ENCODE data around the gene ACTL7B.
"Not testable (repeated sequence)": the region's sequence is repeated elsewhere in the genome, so short reads cannot be mapped to it uniquely, and the experiment has no call there.

Gene ACTL7B, protein sequence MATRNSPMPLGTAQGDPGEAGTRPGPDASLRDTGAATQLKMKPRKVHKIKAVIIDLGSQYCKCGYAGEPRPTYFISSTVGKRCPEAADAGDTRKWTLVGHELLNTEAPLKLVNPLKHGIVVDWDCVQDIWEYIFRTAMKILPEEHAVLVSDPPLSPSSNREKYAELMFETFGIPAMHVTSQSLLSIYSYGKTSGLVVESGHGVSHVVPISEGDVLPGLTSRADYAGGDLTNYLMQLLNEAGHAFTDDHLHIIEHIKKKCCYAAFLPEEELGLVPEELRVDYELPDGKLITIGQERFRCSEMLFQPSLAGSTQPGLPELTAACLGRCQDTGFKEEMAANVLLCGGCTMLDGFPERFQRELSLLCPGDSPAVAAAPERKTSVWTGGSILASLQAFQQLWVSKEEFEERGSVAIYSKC

DNA sequence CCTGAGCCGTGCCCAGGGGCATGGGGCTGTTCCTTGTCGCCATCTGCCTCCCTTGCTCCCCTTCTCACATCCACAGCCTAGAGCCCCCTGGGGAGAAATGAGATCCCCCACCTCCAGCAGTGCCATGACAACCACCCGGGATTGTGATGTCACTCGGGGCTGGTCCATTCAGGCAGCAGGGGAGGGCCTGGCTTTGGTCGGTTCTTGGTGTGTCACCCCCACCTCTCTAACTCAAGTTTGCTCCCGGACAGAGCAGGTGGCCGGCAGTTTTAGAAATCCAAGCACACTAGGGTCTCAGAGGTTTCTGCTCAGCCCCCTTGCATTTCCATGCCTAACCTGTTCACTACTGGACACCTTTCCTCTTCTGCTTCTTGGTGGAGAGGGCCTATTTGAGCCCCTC is at the start of gene ACTL7B:
ACTL7B (minus strand) TSS at position 99 of the 400 bp plus-strand sequence; CDS start at position 43, 56 bp downstream.
- DNase-seq (ENCODE audit: low spot score), result no peak

- no peak for DNase-seq (ENCODE audit: low spot score)
Observed at GRCh38 chr9:108905494-108905893, 49.7 kb upstream of the ACTL7B start.

- no peak for DNase-seq (ENCODE audit: low spot score)
Observed at GRCh38 chr9:108904161-108904560, 48.4 kb upstream of the ACTL7B start.

GRCh38 chr9:108903420-108904103 is 47.8 kb upstream of the ACTL7B start:
- DNase-seq (ENCODE audit: low spot score), result no peak

- DNase-seq (ENCODE audit: low spot score), result no peak
Observed at GRCh38 chr9:108900176-108900575, 44.4 kb upstream of the ACTL7B start.

- not testable (repeated sequence) for DNase-seq (ENCODE audit: low spot score)
Observed at GRCh38 chr9:108899023-108899695, 43.4 kb upstream of the ACTL7B start.

GRCh38 chr9:108897324-108898096 is 41.7 kb upstream of the ACTL7B start:
- no peak for DNase-seq (ENCODE audit: low spot score)

GRCh38 chr9:108894225-108894997 is 38.6 kb upstream of the ACTL7B start:
- no peak for DNase-seq (ENCODE audit: low spot score)

- no peak for DNase-seq (ENCODE audit: low spot score)
Observed at GRCh38 chr9:108889649-108890067, 33.9 kb upstream of the ACTL7B start.

DNA sequence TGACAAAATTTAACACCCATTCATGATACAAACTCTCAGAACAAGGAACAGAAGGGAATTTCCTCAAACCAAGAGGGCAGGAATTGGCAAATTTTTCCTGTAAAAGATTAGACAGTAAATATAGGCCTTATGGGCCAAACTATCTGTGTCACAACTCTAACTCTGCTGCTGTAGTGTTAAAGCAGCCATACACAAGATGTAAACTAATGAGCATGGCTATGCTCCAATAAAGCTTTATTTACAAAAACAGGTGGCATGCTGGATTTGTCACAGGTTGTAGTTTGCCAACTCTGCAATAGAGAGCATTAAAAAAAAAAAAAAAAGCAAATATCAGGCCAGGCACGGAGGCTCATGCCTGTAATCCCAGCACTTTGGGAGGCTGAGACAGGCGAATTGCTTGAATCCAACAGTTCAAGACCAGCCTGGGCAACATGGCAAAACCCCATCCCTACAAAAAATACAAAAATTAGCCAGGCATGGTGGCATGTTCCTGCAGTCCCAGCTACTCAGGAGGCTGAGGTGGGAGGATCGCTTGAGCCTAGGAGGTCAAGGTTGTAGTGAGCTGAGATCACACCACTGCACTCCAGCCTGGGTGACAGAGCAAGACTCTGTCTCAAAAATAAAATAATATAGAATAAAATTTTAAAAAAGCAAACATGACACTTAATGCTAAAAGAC is 30.9 kb upstream of the ACTL7B start:
- DNase-seq (ENCODE audit: low spot score), result not testable (repeated sequence)

GRCh38 chr9:108885643-108886348 is 30.0 kb upstream of the ACTL7B start:
- peak; percentile 47 for DNase-seq (ENCODE audit: low spot score)

DNA sequence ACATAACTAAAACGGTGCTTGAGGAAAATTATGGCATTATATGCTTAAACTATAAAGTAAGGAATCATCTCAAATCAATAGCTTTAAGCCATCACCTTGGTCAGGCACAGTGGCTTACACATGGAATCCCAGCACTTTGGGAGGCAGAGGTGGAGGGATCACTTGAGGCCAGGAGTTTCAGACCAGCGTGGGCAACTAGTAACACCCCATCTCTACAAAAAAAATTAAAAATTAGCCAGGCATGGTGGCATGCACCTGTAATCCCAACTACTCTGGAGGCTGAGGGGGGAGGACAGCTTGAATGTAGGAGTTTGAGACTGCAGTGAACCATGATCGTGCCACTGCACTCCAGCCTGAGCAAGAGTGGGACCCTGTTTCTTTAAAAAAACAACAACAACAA is 28.9 kb upstream of the ACTL7B start:
- DNase-seq (ENCODE audit: low spot score), result no peak

DNA sequence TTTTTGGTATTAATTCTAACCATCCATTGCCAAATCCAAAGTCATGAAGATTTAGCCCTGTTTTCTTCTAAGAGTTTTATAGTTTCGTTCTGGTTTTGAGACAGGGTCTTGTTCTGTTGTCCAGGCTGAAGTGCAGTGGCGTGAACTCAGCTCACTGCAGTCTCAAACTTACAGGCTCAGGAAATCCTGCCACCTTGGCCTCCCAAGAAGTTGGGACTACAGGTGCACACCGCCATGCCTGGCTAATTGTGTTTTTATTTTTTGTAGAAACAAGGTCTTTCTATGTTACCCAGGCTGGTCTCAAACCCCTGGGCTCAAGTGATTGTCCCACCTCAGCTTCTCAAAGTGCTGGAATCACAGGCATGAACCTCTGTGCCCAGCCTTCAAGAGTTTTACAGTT is 27.3 kb upstream of the ACTL7B start:
- no peak for DNase-seq (ENCODE audit: low spot score)

DNA sequence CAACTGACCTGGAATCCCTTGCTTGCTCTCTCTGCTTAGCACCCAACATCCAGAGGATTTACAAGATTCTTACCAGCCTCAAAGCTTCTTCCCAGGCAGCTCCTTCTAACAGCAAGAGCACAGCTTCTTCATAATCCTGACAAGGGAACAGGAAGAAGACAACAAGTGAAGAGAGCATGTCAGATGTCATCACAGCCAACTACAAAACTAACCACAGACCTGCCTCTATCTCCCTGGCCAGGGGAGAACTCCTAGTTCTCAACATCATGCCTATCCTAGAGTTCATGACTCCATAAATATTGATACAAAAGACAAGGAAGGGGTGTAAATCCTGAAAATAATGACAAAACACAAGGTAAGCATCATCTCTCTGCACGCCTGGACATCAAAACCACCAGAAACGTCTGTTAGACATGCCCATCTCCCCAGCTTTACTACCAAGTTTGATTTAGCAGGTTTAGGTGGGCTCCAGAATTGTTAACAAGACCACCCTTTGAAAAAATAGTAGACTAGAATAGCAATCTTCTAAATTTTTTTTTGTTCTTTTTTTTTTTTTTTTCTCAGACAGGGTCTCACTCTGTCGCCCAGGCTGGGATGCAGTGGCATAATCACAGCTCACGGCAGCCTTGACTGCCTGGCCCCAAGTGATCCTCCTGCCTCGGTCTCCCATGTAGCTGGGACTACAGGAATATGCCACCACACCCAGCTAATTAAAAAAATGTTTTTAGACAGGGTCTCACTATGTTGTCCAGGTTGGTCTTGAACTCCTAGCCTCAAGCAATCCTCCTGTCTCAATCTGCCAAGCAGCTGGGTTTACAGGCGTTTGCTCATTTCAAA is 26.5 kb upstream of the ACTL7B start:
- DNase-seq (ENCODE audit: low spot score), result no peak

- no peak for DNase-seq (ENCODE audit: low spot score)
Observed at GRCh38 chr9:108880738-108881316, 25.0 kb upstream of the ACTL7B start.

GRCh38 chr9:108877524-108877923 is 21.7 kb upstream of the ACTL7B start:
- no peak for DNase-seq (ENCODE audit: low spot score)

DNA sequence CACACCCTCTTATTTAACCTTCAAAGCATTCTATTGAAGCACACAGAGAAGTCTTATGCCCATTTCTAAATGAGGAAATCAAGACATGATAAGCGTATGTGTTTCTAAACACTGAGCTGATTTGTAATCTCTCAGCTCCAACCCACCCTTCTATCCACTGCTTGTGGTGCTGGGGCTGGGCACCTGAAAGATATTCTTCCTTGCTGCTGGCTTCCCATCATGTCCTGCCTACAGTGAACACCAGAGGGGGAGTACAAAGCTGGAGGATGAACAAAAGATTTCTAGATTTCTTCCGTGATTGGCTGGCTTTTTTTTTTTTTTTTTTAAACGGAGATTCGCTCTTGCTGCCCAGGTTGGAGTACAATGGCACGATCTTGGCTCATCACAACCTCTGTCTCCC is 20.6 kb upstream of the ACTL7B start:
- no peak for DNase-seq (ENCODE audit: low spot score)

GRCh38 chr9:108874058-108874788 is 18.4 kb upstream of the ACTL7B start:
- DNase-seq (ENCODE audit: low spot score), result no peak

Data from kidney capillary endothelial cell (primary cell).